Fibroblast of skin of right biceps (primary cell): Measurements from ENCODE around the gene TIGD7.
"Not testable (repeated sequence)": the region's sequence is repeated elsewhere in the genome, so short reads cannot be mapped to it uniquely, and the experiment has no call there.

Experiments used
- DNase-seq: peaks from one replicate; pipeline ENCODE4 v3.0.0-alpha.2; 2013

The TIGD7 gene

DNA sequence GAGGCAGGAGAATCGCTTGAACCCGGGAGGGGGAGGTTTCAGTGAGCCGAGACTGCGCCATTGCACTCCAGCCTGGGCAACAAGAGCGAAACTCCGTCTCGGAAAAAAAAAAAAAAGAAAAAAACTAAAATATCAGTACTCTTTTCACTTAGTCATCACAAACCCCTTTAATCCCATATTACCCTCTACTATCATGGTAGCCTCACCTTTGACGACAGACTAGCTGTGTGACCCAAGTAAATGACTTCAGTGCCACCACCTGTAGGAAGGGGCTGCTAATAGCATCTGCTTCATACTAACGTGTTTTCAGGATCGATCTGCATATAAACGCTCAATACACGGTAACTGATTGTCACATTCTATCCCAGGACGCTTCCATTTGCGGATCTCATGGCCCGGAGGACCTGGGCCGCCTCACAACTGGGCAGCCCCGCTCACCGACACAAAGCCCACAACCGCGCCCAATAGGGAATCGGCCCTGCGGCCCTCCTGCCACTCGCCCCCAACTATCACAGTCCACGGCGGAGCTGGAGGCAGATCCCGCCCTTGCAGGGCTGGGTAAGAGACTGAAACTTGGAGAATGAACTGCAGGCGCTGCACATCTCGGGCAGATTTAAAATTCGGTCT lies 23.0 kb downstream of the TIGD7 start:
- DNase-seq = peak; percentile 76

DNA sequence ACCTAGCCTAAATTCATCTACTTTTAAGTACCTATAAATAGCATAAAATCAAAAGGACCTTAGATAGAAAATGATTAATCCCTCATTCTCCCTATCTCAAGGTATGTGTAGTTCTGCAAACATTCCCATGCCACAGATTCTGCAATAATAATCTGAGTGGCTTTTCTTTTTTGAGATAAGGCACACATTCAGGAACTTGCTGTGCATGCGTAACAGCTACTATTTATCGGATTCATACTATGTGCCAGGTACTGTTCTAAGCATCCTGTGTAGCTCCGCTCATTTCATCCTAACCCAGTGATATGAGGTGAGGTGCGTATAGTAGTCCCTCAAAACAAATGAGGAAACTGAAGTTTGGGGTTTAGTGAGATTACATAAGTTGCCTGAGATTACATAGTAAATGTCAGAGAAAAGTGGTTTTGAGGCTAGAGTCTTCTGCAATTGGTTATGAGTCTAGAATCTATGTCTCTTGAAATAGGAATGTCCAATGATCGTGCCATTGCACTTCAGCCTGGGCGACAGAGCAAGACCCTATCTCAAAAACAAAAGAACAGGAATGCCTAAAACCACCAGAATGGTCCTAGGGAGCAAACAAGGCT lies 23.9 kb downstream of the TIGD7 start:
- no peak for DNase-seq

DNA sequence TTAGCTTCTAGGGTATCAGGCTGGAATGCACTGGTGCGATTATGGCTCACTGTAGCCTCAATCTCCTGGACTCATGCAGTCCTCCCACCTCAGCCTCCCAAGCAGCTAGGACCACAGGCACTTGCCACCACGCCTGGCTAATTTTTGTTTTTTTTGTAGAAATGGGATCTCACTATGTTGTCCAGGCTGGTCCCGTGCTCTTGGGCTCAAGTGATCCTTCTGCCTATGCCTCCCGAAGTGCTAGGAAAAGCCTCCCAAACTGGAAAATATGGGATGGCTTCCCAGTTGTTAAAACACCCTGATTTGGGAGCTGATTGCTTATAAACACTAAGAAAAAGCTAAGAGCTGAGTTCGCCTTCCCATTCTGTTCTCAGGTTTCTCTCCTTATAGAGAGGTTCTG lies 28.6 kb downstream of the TIGD7 start:
- DNase-seq = no peak

DNA sequence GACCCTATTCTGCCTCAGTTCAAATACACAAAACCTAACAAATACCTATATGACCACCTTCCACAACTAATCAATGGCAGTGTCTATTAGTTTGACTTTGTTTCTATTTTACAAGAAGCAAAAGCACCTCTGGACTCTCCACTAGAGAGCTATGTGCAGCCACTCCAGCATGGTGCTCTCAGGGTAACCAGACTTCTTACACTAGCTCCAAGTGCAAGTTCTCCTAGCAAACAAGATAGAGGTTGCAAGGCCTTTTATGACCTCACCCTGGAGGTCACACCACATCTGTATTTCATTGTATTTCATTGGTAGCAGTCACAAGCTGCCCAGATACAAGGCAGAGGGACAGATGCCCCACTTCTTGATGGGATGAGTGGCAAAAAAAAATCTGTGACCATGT lies 30.3 kb downstream of the TIGD7 start:
- no peak for DNase-seq

DNA sequence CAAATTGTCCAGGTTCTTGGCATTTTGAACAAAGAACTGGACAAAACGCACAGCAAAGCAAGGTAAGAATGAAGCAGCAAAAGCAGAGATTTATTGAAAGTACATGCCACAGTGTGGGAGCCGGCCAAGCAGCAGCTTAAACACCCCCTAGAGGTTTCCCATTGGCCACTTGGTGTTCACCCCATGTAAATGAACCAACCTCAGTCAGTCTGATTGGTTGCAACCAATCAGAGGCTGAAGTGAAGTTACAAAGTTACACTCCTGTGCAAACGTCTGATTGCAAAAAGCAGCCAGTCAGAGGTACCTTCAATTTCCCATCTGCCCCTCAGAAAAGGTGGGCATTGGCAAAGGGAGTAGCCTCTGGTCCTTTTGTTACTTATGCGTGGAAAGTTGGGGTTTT lies 30.7 kb downstream of the TIGD7 start:
- DNase-seq = no peak

DNA sequence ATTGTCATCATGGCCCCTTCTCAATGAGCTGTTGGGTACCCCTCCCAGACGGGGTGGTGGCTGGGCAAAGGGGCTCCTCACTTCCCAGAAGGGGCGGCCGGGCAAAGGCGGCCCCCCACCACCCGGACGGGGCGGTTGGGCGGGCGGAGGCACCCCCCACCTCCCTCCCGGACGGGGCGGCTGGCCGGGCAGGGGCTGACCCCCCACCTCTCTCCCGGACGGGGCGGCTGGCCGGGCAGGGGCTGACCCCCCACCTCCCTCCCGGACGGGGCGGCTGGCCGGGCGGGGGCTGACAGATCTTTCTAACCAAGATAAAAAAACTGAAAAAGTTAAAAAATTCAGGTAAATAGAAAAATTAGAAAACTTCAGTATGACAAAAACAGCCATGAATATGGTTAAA lies 33.9 kb downstream of the TIGD7 start:
- not testable (repeated sequence) for DNase-seq

DNA sequence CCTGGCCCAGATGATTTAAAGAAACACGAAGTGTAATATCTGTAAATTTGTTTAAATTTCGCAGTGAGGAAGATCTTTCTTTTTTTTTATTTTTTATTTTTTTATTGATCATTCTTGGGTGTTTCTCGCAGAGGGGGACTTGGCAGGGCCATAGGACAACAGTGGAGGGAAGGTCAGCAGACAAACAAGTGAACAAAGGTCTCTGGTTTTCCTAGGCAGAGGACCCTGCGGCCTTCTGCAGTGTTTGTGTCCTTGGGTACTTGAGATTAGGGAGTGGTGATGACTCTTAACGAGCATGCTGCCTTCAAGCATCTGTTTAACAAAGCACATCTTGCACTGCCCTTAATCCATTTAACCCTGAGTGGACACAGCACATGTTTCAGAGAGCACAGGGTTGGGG lies 34.5 kb downstream of the TIGD7 start:
- DNase-seq = not testable (repeated sequence)

DNA sequence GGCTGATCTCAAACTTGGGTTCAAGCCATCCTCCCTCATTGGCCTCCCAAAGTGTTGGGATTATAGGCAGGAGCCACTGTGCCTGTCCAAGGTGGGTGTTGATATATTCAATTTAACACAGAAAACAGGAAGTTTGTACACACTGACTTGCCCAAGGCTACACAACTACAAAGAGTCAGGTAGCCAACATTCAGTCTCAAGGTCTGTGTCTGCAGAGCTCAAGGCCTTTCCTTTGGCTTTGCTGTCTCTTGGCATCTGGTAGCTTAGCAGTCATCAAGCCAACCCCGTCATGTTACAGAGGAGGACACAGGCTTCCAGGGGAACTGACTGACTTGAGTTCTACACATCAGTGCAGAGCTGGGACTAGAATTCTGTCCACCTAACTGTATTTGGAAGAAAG lies 36.9 kb downstream of the TIGD7 start:
- no peak for DNase-seq

DNA sequence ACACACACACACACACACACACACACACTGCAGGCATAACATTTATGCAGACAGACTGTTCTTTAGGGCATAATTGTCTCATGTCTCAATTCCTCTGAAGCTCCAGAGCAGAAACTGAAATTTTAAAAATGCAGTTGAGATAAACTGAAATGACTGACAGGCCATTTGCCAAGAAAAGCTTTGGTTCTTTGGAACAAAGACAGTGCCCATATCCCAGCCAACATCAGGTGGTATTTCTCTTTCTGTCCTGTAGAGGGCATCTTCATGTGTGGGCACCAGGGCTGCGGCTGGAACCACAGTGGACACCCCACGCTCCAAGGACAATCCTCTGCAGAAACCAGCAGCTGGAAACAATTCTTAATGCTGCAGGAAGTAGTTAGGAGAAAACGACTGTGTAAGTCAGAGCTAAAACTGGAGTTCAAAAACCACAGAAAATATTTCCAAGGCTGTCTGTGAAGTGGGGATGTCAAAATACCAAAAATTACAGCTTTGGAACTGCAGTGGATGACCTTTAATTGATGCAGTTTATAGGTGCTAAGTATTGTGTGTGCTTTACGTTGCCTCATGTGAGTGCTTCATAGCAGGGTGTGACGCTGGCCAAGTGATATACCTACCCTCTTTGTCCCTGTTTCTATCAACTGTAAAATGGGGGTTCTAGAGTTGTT lies 38.2 kb downstream of the TIGD7 start:
- peak; percentile 36 for DNase-seq

DNA sequence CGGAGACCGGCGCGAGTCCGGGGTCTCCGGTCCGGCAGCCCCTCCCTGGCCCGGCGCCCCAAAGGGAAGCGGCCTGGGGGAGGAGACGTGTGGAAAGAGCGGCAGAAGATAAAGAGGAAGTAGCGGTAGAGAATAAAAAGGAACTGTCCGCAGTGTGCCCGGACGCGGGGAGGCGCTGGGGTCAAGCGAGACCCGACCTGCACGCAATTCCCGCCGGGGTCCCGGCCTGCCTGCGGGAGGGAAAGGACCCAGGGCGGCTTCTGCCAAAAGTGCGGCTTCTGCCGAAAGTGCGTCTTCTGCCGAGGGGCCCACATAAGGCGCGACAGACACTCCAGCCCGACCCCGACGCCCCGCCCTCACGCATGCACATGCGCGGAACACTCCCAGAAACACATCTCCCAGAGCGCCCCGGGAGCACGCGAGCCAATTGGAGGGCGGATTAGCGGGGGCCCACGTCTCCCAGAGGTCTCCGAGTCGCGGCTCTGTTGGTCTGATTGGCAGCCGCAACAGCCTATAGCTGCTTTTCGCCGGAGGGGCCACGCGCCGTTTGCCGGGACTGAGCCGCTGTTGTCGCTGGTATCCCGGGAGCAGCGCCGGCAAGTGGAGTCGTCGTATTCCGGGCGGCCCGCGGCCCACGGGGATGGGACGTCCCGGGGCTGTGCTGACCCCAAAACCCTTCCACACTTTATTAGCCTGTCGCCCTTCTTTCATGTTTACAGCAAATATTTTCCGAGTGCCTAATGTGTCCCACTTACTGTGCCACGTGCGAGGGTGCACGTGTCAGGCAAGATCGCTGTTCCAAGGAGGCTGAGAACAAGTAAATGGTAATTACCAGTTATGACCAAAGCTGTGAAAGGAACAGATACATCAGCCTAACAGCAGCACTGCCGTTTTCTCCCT lies 40.8 kb downstream of the TIGD7 start:
- peak; percentile 99 for DNase-seq

DNA sequence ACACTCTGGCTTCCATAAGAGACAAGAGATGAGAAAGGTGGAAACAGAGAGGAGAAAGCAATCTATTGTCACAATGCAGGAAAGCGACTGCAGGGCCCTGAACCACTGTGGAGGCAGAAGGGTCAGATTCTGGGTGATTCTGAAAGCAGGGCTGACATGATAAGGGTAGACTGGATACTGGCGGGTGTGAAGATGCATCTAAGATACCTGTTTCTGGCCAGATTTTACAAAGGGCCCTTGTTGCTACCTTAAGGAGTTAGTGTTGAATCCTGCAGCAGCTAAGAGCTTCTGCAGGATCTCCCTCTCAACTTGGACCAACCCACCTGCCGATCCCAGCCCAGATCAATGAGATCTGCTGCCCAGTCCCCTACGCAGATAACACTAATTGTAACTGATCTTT lies 42.7 kb downstream of the TIGD7 start:
- no peak for DNase-seq

DNA sequence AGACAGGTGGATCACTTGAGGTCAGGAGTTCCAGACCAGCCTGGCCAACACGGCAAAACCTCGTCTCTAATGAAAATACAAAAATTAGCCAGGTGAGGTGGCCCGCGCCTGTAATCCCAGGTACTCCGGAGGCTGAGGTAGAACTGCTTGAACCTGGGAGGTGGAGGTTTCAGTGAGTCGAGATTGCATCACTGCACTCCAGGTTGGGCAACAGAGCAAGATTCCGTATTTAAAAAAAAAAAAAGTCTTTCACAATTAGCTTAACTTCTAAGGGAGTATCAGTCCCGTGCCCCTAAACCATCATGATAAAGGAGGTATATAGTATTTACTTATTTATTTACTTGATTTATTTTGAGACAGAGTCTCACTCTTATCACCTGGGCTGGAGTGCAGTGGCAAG lies 45.4 kb downstream of the TIGD7 start:
- no peak for DNase-seq

DNA sequence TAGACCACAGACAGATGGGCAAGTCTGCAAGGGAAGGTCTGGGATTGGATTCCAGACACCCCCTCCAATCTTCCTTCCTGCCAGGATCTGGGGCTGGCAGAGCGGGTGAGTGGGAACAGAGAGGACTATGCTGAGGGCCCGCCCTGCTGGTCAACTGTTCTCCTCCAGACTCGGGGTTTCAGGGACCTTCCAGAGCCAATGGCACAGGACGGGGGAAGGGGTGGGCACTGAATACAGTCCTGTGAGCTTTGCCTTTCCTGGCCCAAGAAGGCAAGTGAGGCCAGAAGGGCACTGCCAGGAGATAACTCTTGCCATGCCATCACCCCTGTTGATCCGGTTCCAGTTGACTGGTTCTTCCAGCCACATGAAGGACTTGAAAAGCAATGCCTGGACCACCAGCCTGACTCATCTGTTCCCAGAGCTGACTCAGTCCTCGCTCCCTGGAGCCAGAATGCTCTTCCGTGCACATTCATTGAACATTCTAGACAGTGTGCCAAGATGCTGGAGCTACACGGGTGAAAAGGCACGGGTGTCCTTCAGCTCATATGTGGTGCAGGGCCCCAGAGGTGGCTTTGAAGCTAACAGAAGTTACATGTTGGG lies 48.3 kb downstream of the TIGD7 start:
- DNase-seq = peak; percentile 28

DNA sequence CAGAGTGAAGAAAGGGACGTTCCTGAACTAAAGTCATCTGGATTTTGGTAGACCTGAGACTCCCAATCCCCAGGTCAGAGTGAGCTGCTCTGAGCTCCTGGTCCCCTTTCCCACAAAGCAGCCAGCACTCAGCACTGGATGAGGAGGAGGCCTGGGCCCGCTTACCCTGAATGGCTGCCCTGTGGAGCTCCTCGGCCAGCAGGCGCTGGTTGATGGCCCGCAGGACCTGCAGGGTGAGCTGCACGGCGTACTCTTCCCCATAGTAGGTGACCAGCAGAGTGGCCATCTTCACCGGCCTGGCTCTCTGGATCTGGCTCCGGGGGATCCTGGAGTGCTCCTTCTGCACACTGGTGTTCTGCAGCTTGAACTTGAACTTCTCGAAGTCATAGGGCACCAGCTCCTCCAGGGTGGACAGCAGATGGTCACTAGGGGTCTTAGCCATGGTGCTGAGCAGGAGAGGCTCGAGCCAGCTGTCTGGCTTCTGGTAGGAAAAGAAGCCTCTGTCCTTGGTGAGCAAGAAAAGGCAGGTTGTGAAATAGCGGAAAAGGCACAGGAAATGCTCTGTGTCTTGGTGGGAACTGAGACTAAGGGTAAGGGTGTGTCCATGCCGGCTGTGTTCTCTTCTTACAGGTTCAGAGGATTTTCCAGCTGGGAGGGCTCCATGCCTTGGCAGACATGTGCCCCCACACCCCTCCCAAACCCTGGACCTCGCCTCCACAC lies 48.9 kb downstream of the TIGD7 start, which contains the start of gene MEFV:
Gene MEFV, minus strand, starts transcription at position 488 of the 720 bp plus-strand sequence. Its CDS starts 46 bp downstream, at position 442.
- no peak for DNase-seq

DNA sequence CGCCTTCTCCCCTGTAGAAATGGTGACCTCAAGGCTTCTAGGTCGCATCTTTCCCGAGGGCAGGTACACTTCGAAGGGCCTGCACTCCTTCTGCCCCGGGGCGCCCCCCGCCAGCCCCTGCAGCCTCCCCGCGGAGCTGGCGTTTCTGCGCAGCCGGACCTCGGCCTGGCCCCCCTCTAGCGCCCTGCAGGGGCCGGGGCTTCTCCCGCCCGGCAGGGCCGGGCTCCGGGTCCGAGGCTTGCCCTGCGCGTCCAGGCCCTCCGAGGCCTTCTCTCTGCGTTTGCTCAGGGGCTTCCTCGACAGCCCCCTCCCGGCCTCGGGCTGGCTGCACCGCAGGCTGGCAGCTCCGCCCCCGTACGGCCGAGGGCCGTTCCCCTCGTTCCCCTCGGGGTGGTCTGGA lies 50.9 kb downstream of the TIGD7 start:
- DNase-seq = no peak

DNA sequence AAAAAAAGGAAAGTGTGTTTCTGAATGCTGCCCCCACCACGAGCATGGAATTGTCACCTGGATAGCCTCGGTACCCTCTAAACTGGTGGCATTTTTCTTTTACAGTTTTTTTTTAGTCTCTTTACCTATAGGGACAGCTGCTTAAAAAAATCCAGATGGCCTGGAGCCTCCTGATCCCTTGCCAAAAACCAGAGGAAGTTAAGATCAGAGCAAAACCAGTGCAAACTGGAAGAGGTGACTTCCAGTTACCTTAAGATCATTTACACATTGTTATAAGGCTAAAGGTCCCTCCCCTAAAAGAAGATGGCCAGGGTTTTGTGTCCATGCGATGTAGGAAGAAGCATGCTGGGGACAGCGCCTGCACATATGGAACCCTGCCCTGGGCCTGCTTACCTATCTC lies 52.3 kb downstream of the TIGD7 start:
- no peak for DNase-seq

DNA sequence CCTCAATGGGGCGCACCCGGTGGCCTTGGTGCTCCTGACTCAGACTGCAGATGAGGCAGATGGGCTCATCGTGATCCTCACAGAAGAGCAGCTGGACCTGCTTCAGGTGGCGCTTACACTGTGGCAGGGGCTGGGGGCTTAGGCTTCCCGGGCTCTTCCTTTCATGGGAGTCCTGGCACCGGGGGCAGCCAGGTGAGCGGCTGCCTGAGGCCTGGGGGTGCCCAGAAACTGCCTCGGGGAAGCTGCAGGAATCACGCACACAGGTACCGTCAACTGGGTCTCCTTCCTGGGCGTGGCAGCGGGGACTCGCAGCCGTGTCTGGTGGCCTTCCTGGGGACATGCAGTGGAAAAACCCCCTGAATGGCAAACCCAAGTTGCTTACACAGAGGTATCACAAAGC lies 55.8 kb downstream of the TIGD7 start:
- no peak for DNase-seq

DNA sequence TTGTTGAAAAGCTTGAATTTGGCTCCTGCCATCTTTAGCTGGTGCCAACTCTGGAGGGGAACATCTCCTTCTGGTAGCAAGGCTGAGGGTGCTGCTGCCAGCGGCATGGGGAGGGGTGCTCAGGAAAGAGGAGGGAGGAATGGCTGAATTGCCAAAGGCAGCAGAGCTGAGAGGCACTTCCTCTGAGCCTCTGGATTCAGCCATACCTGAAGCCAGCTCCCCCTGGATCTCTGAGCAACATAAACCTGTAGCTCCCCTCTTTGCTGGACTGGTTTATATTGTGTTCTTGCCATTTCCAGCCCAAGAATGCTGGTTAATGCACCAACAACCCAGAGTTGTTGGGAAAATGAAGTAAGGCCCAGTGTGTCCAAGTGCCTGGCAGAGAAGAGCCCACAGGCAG lies 56.2 kb downstream of the TIGD7 start:
- DNase-seq = no peak
